ENCODE measurements around the gene PIEZO1.
A peak's percentile ranks its signal among the peaks of the same experiment; 100 is the strongest.

PIEZO1 gene

DNA sequence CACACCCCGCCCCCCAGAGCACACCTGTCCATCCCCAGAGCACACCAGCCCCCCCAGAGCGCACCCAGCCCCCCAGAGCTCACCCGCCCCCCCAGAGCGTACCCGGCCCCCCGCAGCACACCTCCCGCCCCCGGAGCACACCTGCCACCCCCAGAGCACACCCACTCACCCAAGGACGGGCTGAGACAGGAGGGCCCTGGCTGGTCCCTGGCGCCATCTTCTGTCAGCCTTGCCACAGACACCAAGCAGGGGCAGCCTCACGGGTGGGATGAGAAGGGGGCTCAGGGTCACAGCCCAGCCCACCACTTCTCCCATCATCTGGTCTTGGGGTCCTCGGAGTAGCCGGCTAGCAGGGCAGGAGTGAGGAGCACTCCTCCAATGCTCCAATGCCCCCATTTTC is 31.8 kb downstream of the PIEZO1 start:
- DNase-seq (ENCODE audit: low spot score), result no peak

GRCh38 chr16:88752386-88753002 is 32.5 kb downstream of the PIEZO1 start:
- no peak for DNase-seq (ENCODE audit: low spot score)

DNA sequence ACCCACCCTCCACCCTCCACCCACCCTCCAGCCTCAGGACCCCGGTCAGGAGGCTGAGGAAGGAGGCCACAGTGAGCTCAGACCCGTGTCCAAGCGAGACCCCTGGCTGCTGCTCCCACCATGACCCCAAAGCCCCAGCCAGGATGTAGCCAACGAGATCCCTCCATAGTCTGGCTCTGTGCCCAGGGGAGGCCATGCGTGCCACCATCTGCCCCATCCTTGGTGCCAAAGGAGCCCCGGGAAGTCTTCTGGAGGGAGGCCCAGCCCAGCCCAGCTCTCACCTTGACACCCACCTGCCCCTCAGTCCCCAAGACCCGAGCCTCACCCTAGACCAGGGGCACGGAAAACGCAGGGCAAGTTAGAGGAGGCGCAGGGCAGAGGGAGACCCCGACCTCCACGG is 34.2 kb downstream of the PIEZO1 start:
- no peak for DNase-seq (ENCODE audit: low spot score)

DNA sequence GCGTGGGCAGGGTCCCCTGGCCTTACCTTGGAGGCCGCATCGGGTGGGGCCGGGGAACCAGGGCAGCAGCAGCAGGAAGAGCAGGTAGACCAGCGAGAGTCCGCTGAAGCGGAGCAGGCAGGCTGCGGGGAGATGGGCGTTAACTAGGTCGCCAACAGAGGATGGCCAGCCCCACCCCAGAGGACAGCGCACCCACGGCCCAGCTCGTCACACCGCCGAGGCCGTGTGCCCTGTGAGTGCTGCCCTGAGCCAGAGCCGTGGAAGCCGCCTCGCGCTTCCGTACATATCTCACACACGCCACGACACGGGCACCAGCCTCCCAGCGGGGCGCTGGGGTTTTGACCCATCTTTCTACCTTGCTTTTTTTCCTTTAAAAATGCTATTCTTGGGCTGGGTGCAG is 35.7 kb downstream of the PIEZO1 start:
- no peak for DNase-seq (ENCODE audit: low spot score)

- no peak for DNase-seq (ENCODE audit: low spot score)
Observed at GRCh38 chr16:88748364-88748763, 36.7 kb downstream of the PIEZO1 start.

- peak; percentile 81 for DNase-seq (ENCODE audit: low spot score)
Observed at GRCh38 chr16:88747588-88748301, 37.3 kb downstream of the PIEZO1 start.

DNA sequence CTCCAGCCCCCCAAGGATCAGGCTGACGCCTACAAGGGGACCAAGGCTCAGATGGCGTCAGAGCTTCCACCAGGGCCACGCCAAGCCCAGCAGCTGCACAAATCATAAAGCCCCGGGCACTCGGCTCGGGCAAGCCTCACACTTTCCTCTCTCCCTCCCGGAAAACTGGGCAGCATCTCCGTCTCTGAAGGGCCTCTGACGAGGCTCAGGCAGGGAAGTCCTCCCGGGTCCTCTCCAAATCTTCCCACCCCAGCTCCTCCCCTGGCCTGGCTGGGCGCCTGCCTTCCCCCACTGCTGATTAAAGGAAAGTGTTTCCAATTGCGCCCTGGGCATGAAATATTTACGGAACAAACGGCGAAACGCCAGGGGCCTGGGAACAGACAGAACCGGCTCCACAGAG is 38.5 kb downstream of the PIEZO1 start:
- no peak for DNase-seq (ENCODE audit: low spot score)

DNA sequence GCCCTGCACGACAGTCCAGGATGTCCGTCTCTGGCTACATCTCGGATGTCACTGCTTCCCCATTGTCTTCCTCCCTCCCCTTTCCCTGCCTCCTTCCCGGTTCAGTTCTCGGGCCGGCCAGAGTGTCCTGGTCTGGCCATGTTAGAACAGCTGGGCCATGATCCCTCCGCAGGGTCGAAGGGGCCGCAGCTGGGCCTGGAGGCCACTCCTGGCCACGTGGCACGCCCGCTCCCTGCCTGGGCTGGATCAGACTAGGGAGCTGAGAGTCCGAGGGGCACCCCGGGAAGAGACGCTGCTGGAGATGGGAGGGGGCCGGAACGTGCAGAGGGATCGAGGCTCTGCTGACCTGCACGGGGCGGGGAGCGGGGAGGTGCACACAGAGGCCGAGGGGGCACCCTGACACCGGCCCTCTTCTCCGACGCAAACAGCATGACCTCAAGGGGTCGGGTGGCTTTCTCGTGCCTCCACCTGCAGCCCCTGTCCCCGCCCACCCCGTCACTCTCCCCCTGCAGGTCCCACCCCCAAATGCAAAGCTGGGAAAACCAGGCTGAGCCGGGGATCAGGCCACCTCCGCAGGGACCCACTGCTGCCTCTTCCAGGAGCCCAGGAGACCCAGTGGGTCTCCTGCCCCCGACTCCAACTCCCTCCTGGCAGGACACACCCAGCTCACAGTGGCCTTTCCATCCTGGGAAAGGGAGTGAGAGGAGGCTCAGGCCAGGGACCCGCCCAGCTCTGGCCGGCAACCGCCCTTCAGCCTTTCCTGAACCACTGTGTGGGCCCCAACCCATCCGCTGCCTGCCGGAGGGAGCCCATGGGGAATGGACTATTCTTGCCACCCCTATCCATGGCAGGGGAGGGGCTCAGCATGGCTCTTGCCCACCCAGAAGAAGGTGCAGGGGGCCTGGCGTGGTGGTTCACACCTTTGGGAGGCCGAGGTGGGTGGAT is 40.2 kb downstream of the PIEZO1 start:
- no peak for DNase-seq (ENCODE audit: low spot score)

DNA sequence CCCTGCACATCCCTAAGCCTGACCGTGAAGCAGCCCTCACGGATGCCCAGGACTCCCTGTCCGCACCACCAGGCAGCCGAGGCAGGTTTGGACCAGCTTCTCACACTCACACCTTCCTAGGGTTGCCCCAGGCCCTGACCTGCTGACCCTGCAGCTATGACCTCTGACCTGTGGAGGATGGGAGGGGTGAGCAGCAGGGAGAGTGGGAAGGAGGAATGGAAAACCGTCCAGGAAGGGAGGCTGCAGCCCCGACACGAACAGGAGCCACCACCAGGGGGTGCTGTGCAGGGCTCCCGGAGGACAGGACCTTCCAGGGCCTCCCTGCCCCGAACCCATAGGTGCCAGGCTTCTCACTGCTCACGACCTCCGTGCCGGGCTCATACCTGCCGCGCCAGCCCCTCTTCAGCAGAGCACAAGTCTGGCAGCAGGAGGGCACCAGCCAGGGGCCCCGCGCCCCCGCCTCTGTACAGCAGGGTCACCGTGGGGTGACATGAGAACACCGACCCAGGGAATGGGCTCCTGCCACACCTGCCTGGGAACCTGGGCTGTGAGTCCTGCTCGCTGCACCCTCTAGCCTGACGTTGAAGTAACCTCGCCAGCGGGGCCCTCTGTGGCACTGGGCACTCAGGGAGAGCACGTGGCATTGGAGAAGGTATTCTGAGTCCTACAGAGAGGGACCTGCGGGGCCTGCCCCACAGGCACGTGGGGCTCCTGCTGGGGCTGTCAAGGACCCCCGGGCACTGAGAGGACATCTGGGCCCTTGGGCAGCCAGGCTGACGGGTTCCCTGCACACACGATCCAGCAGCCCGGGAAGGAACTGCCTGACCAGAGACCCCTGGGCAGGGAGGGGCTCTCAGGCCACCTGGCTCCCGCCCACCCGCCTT is 41.1 kb downstream of the PIEZO1 start:
- peak; percentile 76 for DNase-seq (ENCODE audit: low spot score)

DNA sequence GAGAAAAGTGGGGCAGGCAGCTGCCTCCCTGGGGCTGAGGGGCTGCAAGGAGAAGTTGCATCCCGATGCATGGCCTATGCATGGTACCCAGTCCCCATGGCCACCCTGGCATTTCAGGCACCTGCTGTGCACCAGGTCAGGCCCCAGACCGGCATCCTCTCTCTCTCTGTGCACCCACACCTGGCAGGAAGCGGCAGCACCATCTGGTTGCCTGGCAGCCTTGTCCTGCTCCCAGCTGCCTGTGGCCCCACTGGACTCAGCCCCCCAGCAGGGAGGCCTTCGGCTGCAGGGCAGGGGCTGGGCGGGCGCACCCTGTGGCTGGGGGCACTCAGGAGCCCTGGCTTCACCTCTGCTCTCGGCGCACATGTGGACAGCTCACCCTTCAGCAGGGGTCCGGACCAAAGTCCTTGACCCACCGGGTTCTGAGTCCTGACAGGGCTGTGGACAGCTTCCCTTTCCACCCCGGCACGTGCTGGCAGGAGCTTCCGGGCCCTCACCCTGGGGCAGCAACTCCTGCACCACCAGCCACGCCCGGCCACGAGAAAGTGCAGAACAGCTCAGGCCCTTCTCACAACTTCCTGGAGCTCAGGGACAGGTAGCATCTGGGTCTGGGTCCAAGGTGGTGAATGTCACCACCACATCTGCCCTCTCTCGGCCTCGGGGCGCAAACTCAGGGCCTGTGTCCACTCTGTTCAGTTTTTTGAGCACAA is 42.0 kb downstream of the PIEZO1 start:
- DNase-seq (ENCODE audit: low spot score), result no peak

- DNase-seq (ENCODE audit: low spot score), result no peak
Observed at GRCh38 chr16:88741368-88741767, 43.7 kb downstream of the PIEZO1 start.

GRCh38 chr16:88740727-88741055 is 44.3 kb downstream of the PIEZO1 start:
- DNase-seq (ENCODE audit: low spot score), result no peak

- no peak for DNase-seq (ENCODE audit: low spot score)
Observed at GRCh38 chr16:88739977-88740726, 44.9 kb downstream of the PIEZO1 start.

- no peak for DNase-seq (ENCODE audit: low spot score)
Observed at GRCh38 chr16:88739139-88739976, 45.7 kb downstream of the PIEZO1 start.

DNA sequence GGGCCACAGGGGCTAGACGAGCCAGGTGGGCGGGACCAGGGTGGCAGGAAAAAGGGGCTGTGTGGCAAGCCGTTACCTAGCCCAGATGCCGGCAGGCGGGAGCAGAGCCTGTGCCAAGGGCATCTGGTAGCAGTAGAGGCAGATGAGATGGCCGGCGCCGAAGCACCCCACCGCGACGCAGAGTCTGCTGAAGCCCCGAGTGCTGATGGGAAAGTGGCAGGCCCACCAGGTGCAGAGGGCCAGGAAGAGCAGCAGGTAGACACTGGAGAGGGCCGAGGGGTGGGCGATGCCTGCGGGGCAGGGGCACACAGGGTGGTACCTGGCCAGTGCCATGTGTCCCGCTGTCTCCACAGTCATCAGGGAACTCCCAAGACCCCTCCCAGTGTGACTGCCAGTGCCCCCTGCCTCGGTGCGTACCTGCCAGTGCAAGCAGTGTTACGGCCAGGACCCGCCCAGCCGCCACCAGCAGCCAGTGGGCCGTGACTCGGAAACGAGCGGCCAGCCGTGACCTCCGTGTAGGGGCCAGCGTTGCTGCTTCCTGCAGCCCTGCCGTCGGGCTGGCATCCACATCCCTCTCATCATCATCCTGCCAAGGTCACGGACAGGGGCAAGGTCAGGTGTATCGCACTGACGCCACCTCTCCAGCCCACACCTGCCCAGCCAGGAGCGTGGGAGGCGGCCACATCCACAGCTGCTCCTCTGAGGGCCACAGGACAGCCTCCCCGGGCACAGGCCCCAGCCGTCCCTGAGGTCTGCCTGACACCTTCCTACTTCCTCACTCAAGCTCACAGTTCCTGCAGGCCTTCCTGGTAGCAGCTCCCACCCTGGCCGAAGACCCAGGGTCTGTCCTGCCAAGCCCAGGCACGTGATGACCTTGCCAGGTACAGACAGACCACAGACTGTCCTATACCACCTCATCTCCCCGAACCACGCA is 46.6 kb downstream of the PIEZO1 start:
- no peak for DNase-seq (ENCODE audit: low spot score)

DNA sequence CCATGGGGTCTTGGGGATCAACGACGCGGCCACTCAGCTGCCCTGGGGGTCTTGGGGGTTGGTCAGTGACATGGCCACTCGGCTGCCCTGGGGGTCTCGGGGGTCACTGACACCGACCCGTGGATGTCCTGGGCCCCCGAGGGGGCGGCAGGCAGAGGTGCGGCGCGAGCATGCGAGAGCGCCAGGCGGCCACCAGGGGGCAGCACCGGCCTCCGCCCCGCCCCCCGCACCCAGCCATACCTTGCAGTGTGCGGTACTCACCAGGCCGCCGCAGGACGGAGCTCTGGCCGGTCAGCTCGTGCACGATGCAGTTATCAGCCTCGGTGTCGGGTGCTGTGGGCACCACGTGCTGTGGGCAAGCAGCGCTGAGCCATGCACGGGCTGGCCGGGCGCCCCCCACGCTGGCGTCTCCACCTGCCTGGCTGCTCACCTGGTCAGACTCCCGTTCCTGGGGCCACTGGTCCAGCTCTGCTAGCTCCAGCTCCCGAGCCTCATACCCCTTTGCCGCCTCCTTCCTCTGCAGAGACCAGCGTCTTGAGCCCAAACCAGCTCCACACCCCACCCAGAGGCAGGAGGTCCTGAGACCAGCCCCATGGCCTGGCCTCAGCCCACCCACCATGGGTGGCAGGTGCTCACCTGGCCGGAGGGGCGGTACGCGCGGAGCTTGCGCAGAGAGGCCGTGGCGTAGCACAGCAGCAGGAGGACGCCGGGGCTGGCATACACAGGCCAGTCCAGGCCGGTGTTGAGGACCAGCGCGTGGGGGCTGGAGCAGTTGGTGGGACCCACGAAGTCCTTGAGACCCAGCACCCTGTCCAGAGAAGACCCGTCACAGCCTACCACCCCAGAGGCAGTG is 47.5 kb downstream of the PIEZO1 start:
- peak; percentile 82 for DNase-seq (ENCODE audit: low spot score)

DNA sequence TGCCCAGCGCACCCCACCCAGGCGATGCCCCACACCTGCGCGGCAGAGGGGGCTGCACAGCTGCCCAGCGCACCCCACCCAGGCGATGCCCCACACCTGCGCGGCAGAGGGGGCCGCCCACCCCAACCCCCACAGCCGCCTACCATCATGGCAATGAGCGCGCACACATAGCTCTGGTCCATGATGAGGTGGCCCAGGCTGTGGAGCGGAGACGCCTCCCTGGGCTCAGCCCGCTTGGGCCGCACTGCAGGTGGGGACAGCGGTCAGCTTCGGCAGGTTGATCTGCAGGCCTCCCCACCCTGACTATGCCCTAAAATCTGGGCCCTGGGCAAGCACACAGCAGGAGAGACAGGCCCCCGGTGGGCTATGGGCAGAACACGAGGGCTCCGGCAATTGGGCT is 48.5 kb downstream of the PIEZO1 start:
- no peak for DNase-seq (ENCODE audit: low spot score)

All from SK-N-DZ (cell line).